H9 (cell line): Measurements from ENCODE around the gene MIER2. TPM values are rescaled to one million over a fixed set of nuclear protein-coding genes. Genes with fewer than 3 reads are reported as not detected.

Experiments used
- DNase-seq: peaks from one replicate; pipeline ENCODE4 v3.0.0-alpha.2; 2017
- H2AFZ ChIP-seq: one replicate; pipeline ENCODE4 v1.6.1; 2013; ENCODE audit warnings: mild to moderate bottlenecking, low read length, control low read depth, moderate library complexity
- H2AK5ac ChIP-seq: 2 replicates; pipeline ENCODE4 v1.6.1; 2013; ENCODE audit warnings: low read length, control low read depth, mixed read lengths; ENCODE audit not compliant: insufficient read length
- H2BK120ac ChIP-seq: one replicate; pipeline ENCODE4 v1.6.1; 2013; ENCODE audit warnings: low read depth, mild to moderate bottlenecking, low read length, control low read depth, inconsistent platforms; ENCODE audit not compliant: poor library complexity, severe bottlenecking
- H2BK12ac ChIP-seq: 2 replicates; pipeline ENCODE4 v1.6.1; 2013; ENCODE audit warnings: low read length, control low read depth, mixed read lengths, low read depth; ENCODE audit not compliant: insufficient read length
- H2BK15ac ChIP-seq: 2 replicates; pipeline ENCODE4 v1.6.1; 2013; ENCODE audit warnings: low read depth, low read length, control low read depth
- H2BK20ac ChIP-seq: one replicate; pipeline ENCODE4 v1.6.1; 2013; ENCODE audit warnings: low read depth, mild to moderate bottlenecking, low read length, control low read depth, inconsistent platforms; ENCODE audit not compliant: poor library complexity, severe bottlenecking
- H2BK5ac ChIP-seq: 2 replicates; pipeline ENCODE4 v1.6.1; 2013; ENCODE audit warnings: low read length, control low read depth, mixed read lengths; ENCODE audit not compliant: insufficient read length
- H3K14ac ChIP-seq: 2 replicates; pipeline ENCODE4 v1.6.1; 2013; ENCODE audit warnings: low read length, control low read depth; ENCODE audit not compliant: insufficient read depth
- H3K18ac ChIP-seq: 2 replicates; pipeline ENCODE4 v1.6.1; 2013; ENCODE audit warnings: low read depth, mild to moderate bottlenecking, mixed read lengths, low read length, control low read depth; ENCODE audit not compliant: insufficient read length
- H3K23ac ChIP-seq: 2 replicates; pipeline ENCODE4 v1.6.1; 2013; ENCODE audit warnings: low read length, control low read depth, mixed read lengths, low read depth; ENCODE audit not compliant: insufficient read length
- H3K23me2 ChIP-seq: 2 replicates; pipeline ENCODE4 v1.6.1; 2013; ENCODE audit warnings: low read depth, mild to moderate bottlenecking, mixed read lengths, low read length, control low read depth; ENCODE audit not compliant: insufficient read length, poor library complexity, severe bottlenecking
- H3K27ac ChIP-seq: 2 replicates; pipeline ENCODE4 v1.5.1; 2013; ENCODE audit warnings: low read length, control low read depth, mixed read lengths, low read depth; ENCODE audit not compliant: insufficient read length
- H3K27me3 ChIP-seq: 2 replicates; pipeline ENCODE4 v1.6.1; 2013; ENCODE audit warnings: low read length, control low read depth, inconsistent platforms; ENCODE audit not compliant: insufficient read depth
- H3K4ac ChIP-seq: 2 replicates; pipeline ENCODE4 v1.6.1; 2013; ENCODE audit warnings: low read depth, mild to moderate bottlenecking, control low read depth, inconsistent platforms, low read length, moderate library complexity
- H3K4me1 ChIP-seq: 2 replicates; pipeline ENCODE4 v1.6.1; 2013; ENCODE audit warnings: low read length, control low read depth, inconsistent platforms; ENCODE audit not compliant: insufficient read depth
- H3K4me2 ChIP-seq: 2 replicates; pipeline ENCODE4 v1.6.1; 2013; ENCODE audit warnings: low read length, control low read depth, mixed read lengths; ENCODE audit not compliant: insufficient read length, insufficient read depth
- H3K56ac ChIP-seq: 2 replicates; pipeline ENCODE4 v1.6.1; 2013; ENCODE audit warnings: low read depth, mild to moderate bottlenecking, mixed read lengths, low read length, control low read depth; ENCODE audit not compliant: insufficient read length
- H3K79me1 ChIP-seq: 2 replicates; pipeline ENCODE4 v1.6.1; 2013; ENCODE audit warnings: low read depth, mild to moderate bottlenecking, moderate library complexity, low read length, control low read depth, inconsistent platforms; ENCODE audit not compliant: insufficient read depth, poor library complexity, severe bottlenecking
- H3K79me2 ChIP-seq: 2 replicates; pipeline ENCODE4 v1.6.1; 2013; ENCODE audit warnings: low read length, control low read depth, inconsistent platforms; ENCODE audit not compliant: insufficient read depth
- H3K9ac ChIP-seq: 2 replicates; pipeline ENCODE4 v1.6.1; 2013; ENCODE audit warnings: low read length, control low read depth, mixed read lengths; ENCODE audit not compliant: insufficient read length; ENCODE audit errors: extremely low read depth
- H3K9me3 ChIP-seq: one replicate; pipeline ENCODE4 v1.6.1; 2013; ENCODE audit warnings: low read depth, low read length, inconsistent platforms; ENCODE audit not compliant: control insufficient read depth
- H3T11ph ChIP-seq: one replicate; pipeline ENCODE4 v1.6.1; 2013; ENCODE audit warnings: mild to moderate bottlenecking, low read length, control low read depth, inconsistent platforms
- H4K20me1 ChIP-seq: one replicate; pipeline ENCODE4 v1.6.1; 2013; ENCODE audit not compliant: control insufficient read depth, insufficient read length, insufficient read depth
- H4K5ac ChIP-seq: 2 replicates; pipeline ENCODE4 v1.6.1; 2013; ENCODE audit warnings: low read depth, mild to moderate bottlenecking, mixed read lengths, low read length, control low read depth; ENCODE audit not compliant: insufficient read length
- H4K8ac ChIP-seq: replicated peaks from 2 replicates; pipeline ENCODE4 v1.6.1; 2013; ENCODE audit warnings: low read length, control low read depth, mixed read lengths, low read depth; ENCODE audit not compliant: insufficient read length
- H4K91ac ChIP-seq: 2 replicates; pipeline ENCODE4 v1.6.1; 2013; ENCODE audit warnings: low read depth, mild to moderate bottlenecking, moderate library complexity, mixed read lengths, low read length, control low read depth; ENCODE audit not compliant: insufficient read length
- H3K27ac Mint-ChIP-seq, 3 experiments: 2 replicates in 2 of 3; 3 replicates in 1 of 3; pipeline ENCODE4 v1.8.0; 2020 to 2021; ENCODE audit warnings: mixed read lengths in 3 of 3, mild to moderate bottlenecking in 1 of 3, moderate library complexity in 1 of 3
- H3K27me3 Mint-ChIP-seq: 2 replicates; pipeline ENCODE4 v1.8.0; 2021; ENCODE audit warnings: low read depth, mild to moderate bottlenecking, moderate library complexity, mixed read lengths
- H3K36me3 Mint-ChIP-seq, 3 experiments: 2 replicates in 2 of 3; 3 replicates in 1 of 3; pipeline ENCODE4 v1.8.0; 2020 to 2021; ENCODE audit warnings: low read depth in 3 of 3, mixed read lengths in 3 of 3; ENCODE audit not compliant: insufficient read depth in 1 of 3
- H3K4me1 Mint-ChIP-seq, 2 experiments: 2 replicates each; pipeline ENCODE4 v1.8.0; 2020; ENCODE audit warnings: mixed read lengths in 2 of 2
- H3K4me3 Mint-ChIP-seq, 2 experiments: 2 replicates in 1 of 2; 3 replicates in 1 of 2; pipeline ENCODE4 v1.8.0; 2020 to 2021; ENCODE audit warnings: mild to moderate bottlenecking in 2 of 2, mixed read lengths in 2 of 2, moderate library complexity in 1 of 2
- H3K9me3 Mint-ChIP-seq, 2 experiments: 2 replicates in 1 of 2; 3 replicates in 1 of 2; pipeline ENCODE4 v1.8.0; 2020; ENCODE audit warnings: mild to moderate bottlenecking in 2 of 2, mixed read lengths in 2 of 2, moderate library complexity in 1 of 2
- total RNA-seq: library from RNA; stranded (reverse); gene quantifications from 2 replicates; pipeline ENCODE4 v1.2.1, GENCODE V29; 2021
- TF ChIP-seq, protein P1 (sequence below): fragments of 200-600 bp; sonication (generic); conservative IDR thresholded peaks from 3 replicates; pipeline ENCODE4 v1.8.0; 2021; ENCODE audit warnings: antibody characterized with exemption, mild to moderate bottlenecking

The MIER2 gene
- total RNA-seq, 1 experiment from 2014 or later: 60.5 TPM

- no peak overlapping the region for H3K4ac ChIP-seq
- no peak overlapping the region for H3K14ac ChIP-seq
- no peak overlapping the region for H3K4me3 Mint-ChIP-seq
- no peak overlapping the region for H3K9ac ChIP-seq
- H3K27me3 ChIP-seq: peaks cover 4% of the 10 kb centered on the region; the same call in 1 of the 2 replicates
- H3K18ac ChIP-seq: no peak overlapping the region
- no peaks in the 10 kb centered on the region for H4K20me1 ChIP-seq
- no peak overlapping the region for H4K8ac ChIP-seq
- no peaks in the 10 kb centered on the region for H3K9me3 ChIP-seq
- no peak overlapping the region for H3K56ac ChIP-seq
- H3K79me1 ChIP-seq: no peaks in the 10 kb centered on the region
- no peak overlapping the region for H2BK15ac ChIP-seq
- no peak overlapping the region for H2AFZ ChIP-seq
- H2BK120ac ChIP-seq: no peak overlapping the region
- no peak overlapping the region for H3K23ac ChIP-seq
- no peak overlapping the region for H3K4me2 ChIP-seq
- H3K4me1 Mint-ChIP-seq: peaks cover 14 to 15% of the 10 kb centered on the region in 2 experiments
- H2BK20ac ChIP-seq: no peak overlapping the region
- H3T11ph ChIP-seq: no peak overlapping the region
- no peak overlapping the region for H2BK5ac ChIP-seq
- no peak overlapping the region for H3K27ac ChIP-seq
- TF ChIP-seq, protein P1, sequence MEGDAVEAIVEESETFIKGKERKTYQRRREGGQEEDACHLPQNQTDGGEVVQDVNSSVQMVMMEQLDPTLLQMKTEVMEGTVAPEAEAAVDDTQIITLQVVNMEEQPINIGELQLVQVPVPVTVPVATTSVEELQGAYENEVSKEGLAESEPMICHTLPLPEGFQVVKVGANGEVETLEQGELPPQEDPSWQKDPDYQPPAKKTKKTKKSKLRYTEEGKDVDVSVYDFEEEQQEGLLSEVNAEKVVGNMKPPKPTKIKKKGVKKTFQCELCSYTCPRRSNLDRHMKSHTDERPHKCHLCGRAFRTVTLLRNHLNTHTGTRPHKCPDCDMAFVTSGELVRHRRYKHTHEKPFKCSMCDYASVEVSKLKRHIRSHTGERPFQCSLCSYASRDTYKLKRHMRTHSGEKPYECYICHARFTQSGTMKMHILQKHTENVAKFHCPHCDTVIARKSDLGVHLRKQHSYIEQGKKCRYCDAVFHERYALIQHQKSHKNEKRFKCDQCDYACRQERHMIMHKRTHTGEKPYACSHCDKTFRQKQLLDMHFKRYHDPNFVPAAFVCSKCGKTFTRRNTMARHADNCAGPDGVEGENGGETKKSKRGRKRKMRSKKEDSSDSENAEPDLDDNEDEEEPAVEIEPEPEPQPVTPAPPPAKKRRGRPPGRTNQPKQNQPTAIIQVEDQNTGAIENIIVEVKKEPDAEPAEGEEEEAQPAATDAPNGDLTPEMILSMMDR: no peak
- no peak overlapping the region for H4K5ac ChIP-seq
- no peak overlapping the region for H3K27ac Mint-ChIP-seq
- no peak overlapping the region for H4K91ac ChIP-seq
- H3K23me2 ChIP-seq: no peaks in the 10 kb centered on the region
- H3K9me3 Mint-ChIP-seq: no peaks in the 10 kb centered on the region
- H2BK12ac ChIP-seq: no peak overlapping the region
- H3K4me1 ChIP-seq: peaks cover 2% of the 10 kb centered on the region; the same call in 1 of the 2 replicates
- DNase-seq: no peak
- H3K79me2 ChIP-seq: no peaks in the 10 kb centered on the region
- H2AK5ac ChIP-seq: no peak overlapping the region
- H3K36me3 Mint-ChIP-seq: no peaks in the 10 kb centered on the region
- H3K27me3 Mint-ChIP-seq: peaks cover 51% of the 10 kb centered on the region
Measured at GRCh38 chr19:269241-269640, 75.4 kb downstream of the MIER2 start.
